ENCODE data around the gene PAQR5.

GRCh38 chr15:69296606-69297005 lies 2.1 kb upstream of the PAQR5 start:
- TF ChIP-seq CTCF (IDR thresholded peaks at IDR 0.05), result no peak
- TF ChIP-seq POLR2A (IDR thresholded peaks at IDR 0.05), result no peak

All from testis (tissue), 2 donors.